ELF-1 (cell line): ENCODE data around the gene TRIM33.
A peak's percentile ranks its signal among the peaks of the same experiment; 100 is the strongest.

Experiments used
- DNase-seq: peaks from one replicate; pipeline ENCODE4 v3.0.0-alpha.2; 2016; ENCODE audit warnings: low read depth, low spot score

Gene TRIM33

DNA sequence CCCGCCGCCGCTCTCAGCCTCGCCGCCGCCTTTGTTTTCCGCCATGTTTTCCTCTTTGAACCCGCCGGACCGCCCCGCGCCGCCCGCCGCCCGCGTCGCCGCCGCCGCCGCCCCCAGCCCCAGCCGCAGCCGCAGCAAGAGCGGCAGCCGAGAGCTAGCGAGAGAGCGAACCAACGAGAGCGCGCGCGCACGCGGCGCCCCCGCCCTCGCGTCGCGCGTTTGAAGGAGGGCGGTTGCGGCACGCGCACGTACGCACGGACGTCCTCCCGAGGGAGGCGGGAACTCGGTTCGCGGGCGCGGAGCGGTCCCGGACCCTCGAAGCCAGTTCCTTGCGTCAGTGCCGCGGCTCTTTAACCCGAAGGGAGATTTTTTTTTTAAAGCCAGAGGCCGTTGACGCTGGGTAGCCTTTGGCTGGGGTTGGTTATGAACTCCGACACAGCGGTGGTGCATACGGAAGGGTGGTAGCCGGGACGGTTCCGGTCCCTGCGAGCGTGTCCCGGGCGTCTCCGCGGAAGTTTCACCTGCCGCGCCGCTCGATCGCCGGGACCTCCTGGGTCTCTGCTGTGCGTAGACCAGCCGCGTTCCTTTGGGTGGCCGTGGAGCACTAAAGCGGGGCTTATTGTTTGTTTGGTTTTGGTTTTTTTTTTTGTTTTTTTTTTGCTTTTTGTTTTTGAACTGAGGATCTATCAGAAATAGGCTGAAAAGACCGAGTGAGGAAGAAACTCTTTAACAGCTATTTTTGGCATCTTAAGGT, at the start of gene TRIM33:
Gene TRIM33 (minus strand): TSS at position 172 of the 754 bp plus-strand sequence. CDS start 127 bp downstream, at position 45.
- peak; percentile 93 for DNase-seq

DNA sequence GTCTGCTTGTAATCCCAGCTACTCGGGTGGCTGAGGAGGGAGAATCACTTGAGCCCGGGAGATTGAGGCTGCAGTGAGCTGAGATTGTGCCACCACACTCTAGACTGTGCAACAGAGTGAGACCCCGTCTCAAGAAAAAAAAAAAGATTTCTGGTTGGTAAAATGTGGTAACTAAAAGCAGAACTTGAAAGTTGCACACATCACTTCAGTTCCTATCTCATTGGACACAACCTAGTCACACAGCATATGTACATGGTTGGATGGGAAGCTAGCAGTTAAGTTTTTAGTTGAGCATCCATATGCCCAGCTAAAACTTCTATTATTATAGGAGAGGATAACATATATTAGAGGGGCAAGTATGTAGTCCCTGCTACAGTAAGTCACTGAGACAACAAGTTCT, 48.4 kb upstream of the TRIM33 start:
- no peak for DNase-seq

DNA sequence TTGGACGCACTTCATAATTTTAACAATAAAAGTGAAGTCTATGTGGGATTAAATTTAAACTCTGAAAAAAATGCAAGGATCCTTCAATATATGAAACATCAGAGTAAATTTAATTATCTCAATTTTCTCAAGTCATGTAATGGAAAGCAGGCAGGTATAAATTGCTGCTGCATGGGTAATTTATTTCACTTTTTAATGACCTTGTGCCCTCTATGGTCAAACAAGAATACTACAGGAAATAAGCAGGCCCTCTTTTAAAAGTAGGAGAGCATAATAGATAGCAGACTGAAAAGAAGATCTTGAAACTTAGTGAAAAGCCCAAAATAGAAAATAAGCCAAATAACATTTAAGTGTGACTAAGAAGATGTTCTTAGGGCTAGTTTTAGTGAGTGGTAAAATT, 47.5 kb upstream of the TRIM33 start:
- DNase-seq, result no peak

DNA sequence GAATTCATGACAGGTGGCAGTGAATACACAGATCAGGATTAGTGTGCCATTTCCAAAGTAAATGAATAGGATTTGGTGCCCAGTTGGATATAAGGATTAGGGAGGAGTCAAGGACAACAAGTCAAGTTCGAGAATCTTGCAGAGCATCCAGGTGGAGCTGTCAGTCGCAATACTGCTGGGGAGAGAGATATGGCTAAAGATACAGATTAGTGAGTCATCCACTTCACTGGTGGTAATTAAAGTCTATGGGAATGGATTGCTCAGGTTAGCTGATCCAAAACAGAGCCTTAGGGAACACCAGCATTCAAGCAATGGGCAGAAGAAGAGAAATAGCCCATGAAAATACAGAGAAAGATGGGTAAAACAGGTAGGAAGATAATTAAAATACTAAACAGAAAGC, 43.6 kb upstream of the TRIM33 start:
- DNase-seq, result no peak

DNA sequence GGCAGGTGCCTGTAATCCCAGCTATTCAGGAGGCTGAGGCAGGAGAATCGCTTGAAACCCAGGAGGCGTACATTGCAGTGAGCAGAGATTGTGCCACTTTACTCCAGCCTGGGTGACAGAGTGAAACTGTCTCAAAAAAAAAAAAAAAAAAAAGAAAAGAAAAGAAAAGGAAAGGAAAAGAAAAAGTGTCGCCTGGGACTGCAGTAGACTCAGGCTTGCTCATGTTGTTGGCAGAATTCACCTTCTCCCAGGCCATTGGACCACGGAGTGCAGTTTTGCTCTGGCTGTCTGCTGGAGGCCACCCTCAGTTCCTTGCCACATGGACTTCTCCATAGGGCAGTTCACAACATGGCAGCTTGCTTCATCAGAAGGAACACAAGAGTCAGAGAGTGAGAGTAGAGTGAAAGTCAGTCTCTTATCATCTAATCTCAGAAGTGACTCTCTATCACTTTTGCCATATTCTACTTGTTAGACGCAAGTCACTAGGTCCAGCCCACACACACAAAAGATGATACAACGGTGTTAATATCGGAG, 41.2 kb upstream of the TRIM33 start:
- no peak for DNase-seq

DNA sequence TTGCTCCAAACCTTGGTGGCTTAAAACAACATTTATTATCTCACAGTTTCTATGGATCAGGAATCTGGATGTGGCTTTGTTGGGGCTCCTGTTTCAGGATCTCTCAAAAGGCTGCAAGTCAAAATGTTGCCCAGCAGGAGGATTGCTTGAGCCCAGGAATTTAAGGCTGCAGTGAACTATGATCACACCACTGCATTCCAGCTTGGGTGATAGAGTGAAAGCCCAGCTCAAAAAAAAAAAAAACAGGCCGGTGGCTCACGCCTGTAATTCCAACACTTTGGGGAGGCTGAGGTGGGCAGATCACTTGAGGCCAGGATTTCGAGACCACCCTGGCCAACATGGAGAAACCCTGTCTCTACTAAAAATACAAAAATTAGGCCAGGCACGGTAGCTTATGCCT, 40.4 kb upstream of the TRIM33 start:
- peak; percentile 61 for DNase-seq

DNA sequence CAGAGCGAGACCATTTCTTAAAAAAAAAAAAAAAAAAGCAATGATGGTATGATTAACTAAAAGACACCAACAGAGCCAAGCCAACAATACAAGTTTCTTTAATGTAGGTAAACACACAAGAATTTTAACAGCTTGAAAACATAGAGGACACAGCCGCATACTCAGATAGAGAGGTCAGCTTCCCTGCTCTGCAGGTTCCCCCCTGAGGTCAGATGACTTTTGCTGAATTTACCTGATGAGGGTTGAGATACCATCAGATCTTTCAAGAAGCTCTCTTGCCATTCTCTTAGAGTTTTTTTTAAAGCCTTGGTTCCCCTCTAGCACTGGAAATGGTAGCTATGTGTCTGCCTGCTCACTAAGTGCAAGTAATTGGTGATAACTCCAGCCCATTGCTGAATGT, 39.3 kb upstream of the TRIM33 start:
- DNase-seq, result peak; percentile 40

DNA sequence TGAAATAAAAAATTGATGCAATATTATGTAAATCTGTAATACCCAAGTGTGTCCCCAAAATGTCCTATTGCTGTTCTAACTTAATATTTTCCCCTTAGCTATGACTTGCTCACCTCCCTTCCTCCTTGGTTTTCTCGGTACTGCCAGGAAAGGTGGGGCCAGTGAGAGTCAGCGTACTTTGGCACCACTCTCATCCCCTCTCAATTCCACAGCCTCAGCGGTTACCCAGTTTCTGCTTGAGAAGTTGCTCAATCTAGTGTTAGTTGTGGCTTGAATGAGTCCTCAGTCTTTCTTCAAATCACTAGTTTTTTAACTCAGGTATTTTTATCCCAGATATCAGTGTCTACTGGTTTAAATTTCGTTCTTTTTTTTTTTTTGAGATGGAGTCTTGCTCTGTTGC, 38.1 kb upstream of the TRIM33 start:
- no peak for DNase-seq

DNA sequence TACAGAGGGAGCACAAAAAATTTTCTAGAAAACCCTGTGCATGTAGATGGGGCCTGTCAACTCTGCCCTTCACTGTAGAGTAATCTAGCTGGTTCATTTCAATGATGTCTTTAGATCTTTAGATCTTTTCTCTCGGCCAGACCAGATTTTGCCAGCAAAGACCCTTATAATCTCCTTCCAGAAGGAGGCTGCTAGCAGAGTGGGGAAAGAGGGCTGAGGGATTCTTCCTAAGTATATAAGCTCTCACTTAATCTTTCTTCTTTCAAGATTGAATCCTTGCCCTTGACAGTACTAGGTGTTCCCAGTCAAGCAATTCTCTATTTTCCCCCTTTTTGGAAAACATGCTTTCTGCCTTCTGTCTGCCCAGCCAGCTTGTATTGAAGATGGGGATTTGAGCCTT, 36.1 kb upstream of the TRIM33 start:
- DNase-seq, result no peak

DNA sequence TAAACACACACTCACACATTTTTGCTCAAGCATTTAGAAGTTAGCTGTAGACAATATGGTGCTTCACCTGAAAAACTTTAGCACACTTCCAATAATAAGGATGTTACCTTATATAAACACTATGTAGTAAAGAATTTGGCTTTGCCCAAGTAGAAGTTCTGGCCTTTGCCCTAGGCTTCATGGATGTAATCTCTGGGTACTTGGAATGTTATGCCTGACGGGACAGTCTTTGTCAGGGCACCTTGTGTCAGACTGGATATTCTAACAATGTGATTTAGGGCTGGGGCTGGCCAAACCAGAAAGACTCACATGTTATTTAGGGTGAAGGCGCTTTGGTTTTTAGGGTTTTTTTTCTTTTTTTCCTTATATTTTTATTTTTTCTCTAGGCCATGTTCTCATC, 34.8 kb upstream of the TRIM33 start:
- peak; percentile 12 for DNase-seq

DNA sequence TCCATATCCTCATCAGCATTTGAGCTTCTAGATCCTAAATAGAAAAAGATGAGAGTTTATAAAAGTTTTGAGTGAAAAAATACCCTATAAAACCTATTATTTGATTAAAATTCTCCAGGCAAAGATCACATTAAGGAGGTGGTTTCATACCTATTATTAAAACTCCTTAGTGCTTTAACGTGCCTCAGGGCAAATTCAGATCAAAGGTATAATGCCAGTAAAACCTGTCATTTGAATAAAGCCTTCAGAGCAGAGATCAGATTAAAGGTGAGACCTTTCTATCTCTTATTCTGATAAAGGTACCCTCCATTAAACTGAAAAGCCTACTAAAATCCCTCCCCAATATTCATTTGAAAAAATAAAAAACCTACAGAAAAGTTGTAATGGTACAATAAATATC, 34.3 kb upstream of the TRIM33 start:
- no peak for DNase-seq

DNA sequence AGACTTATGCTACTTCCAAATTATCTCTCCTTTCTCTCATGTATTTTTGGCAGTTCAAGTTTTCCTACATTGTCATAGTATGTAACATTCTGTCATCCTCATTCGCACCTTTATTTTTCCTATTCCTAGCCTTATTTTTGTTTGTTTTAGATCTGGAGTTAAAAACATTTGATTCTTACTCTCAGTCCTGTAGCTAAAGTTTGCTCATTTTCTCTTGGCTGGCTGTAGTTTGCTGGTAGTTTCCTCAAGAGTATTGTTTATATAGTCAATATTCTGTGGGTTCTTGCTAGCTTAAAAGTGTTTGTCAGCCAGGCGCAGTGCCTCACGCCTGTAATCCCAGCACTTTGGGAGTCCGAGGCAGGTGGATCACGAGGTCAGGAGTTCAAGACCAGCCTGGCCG, 29.8 kb upstream of the TRIM33 start:
- no peak for DNase-seq

DNA sequence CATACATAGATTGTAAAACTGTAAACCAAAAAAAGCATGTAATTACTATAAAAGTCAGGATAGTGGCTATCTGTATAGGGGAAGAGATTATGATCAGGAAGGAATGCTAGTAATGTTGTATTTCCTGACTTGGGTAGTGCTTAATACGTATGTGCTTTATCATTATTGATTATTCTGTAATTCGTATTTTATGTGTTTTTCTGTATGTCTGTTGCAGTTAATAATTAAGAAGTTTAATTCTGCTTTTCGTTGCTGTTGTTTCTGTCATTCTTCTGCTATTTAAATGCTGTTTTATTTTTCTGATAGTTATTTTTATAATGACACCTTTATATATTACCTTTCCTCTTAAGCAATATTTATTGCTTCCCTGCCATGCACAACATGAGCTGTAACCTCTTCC, 29.3 kb upstream of the TRIM33 start:
- DNase-seq, result no peak

DNA sequence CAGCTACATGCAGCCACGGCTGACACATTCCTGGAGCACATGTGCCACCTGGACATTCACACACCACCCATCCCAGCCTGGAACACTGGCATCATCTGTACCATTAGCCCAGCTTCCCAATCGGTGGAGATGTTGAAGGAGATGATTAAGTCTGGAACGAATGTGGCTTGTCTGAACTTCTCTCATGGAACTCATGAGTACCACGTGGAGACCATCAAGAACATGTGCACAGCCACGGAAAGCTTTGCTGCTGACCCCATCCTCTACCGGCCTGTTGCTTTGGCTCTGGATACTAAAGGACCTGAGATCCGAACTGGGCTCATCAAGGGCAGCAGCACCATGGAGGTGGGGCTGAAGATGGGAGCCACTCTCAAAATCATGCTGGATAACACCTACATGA, 25.0 kb upstream of the TRIM33 start:
- DNase-seq, result no peak

DNA sequence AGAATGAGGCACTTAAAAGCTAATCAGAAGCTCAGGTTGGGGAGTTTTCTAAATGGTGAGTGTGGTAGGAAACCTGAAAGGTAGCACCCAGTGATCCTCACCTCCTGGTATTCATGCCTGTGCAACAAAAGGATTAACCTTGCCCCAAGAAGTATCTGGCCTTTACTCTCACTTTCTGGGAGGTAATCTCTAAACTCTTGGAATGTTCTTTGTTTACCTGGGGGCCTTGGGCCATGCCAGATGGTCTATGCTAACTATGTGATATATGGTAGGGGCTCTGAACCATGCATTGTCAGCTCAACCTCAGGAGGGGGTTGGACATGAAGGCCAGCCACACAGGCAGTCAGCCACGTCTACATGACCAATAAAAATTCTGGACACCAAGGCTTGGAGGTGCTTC, 24.4 kb upstream of the TRIM33 start:
- DNase-seq, result peak; percentile 45

DNA sequence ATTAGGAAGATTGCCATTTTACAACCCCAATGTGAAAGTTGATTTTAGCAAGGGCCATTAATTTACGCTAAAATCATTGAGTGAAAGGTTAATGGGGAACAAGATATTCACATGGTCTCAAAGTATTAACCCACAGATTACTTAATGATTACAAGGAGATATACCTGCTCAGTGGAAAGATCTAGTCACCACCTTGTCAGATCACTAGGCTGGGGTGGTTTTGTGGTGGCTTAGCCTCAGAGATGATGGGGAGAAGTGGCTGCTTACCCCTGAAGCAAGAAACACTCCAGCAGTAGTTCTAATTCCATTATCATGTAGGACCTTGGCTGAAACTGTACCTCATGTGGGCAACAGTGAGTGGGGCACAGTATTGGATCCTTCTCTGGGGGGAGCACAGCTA, 20.1 kb upstream of the TRIM33 start:
- no peak for DNase-seq

DNA sequence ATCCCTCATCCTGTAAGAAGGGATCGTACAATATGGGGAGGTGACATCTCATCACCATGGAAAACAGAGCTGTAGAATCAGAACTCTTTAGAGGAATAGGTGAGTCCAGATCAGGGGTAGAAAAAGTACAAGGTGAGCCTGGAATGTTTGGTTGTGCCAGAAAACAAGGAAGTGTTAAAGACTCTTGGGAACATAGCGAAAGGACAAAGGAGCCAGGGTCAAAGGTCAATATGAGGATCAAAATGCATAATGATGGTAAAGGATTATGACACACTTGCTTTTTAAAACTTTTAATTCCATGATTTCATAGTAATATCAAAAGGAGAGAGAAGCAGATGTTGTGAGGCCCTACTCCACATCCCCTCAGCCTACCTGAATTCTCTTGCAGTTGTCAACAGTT, 19.2 kb upstream of the TRIM33 start:
- no peak for DNase-seq

DNA sequence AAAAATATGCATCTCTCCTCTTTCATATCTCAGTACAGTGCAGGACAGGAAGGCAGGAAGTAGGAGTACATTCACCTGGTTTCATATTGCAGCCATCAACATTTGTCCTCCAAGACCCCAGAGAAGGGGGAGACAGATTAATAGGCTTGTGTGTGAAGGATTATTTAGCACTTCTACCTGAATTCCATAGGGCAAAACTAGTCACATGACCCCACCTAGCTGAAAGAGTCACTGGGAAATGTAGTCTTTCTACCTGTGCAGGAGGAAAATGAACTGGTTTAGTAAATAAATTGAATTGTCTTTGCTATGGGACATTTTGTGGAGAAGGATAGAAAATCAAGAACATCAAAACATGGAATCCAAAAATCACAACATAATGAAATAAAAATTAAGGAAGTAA, 13.9 kb upstream of the TRIM33 start:
- no peak for DNase-seq

DNA sequence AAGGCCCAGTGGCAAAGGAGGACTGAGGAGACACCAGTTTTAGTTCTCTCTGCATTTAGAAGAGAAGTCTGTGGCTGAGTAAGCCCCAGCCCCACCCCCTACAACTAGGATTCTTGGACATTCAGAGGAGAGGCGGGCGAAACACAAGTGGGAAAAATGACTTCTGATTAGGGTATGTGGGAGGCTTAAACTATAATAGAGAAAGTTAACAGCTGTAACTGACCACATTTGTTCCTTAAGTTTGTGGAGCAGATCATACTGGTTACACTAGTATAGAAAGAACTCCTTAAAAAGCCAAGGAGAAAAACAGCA, 11.2 kb upstream of the TRIM33 start:
- DNase-seq, result no peak

DNA sequence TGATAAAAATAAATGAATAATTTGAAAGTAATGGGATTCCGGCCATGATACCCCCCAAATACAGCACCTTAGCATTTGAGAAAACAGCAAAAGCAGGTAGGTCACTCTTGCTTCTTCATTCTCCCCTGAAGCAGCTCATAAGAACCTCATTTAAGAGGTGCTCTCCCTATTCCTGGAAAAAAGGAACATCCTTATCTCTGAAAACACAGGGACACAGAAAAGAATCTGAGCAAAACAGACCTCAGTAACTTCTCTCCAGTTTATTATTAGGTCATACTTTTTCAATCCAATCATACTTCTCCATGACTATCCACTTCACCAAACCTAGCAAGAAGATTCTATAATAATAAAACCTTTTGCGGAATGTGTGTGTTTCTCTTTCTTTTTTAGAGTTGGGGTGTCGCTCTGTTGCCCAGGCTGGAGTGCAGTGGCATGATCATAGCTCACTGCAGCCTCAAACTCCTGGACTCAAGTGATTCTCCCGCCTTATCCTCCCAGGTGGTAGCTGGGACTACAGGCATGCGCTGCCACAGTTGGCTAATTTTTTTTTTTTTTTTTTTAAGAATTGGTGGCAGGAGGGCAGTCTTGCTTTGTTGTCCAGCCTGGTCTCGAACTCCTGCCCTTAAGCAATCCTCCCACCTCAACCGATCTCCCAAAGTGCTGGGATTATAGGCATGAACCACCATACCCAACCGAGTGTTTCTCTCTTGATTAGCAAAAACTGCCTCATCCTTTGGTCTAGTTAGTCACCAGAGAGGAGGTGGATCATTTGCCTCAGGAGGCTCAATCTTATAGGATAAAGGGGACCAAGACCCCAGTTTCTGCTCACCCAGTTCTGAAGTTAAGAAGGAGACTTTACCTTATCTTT, 10.6 kb upstream of the TRIM33 start:
- no peak for DNase-seq

DNA sequence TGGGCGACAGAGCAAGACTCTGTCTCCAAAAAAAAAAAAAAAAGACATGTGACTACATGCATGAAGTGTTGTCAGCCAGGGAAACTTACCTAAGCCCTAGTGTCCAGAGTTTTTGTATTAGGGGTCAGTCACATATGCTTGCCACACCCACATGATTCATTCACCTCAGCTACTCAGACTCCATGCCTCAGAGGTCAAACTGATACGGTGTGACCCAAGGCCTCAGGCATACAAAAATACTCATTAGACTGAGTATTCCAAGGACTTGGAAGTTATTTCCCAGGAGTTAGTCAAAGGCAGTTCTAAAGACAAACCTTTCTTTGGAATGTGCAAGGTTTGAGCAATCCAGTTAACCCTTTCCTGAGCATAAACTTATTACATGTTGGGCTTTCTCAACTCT, 6.3 kb upstream of the TRIM33 start:
- DNase-seq, result no peak

DNA sequence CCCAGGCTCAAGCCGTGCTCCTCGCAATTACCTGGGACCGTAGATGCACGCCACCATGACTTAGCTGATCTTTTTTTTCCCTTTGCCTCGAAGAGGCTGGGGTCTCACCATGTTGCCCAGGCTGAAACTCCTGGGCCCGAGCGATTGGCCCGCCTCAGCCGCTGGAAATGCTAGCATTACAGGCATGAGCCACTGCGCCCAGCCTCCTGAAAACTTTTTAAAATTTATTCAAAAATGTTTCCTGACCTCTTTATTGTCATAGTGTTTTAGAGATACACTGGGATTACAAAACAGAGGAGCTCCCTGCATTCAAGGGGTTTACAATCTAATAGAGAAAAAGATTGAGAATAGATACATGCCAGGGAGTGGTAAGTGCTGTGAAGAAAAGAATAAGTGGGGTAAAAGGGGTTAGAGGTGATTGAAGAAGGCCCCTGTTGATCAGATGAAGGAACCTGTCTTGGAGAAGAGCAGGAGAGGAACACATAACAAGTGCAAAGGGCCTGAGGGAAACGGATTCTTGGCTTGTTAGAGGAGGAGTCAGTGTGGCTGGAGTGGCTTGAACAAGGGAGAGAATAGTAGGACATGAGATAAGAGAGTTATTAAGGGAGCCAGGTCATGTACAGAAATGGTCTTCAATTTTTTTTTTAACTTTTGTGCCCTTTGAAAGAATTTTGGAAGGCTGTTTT, 1.7 kb upstream of the TRIM33 start:
- DNase-seq, result peak; percentile 56
